T-helper 2 cell treated with Interferon-gamma antibody and Interleukin-4, amounts not matched to agents 5 μg/mL and 100 μg/mL, for 36 hours (primary cell): Measurements from ENCODE around the gene RNASEH2A.
A peak's percentile ranks its signal among the peaks of the same experiment; 100 is the strongest.

Experiments
- DNase-seq: peaks from one replicate; pipeline ENCODE4 v3.0.0; 2021; ENCODE audit warnings: low spot score
- H3K27ac Mint-ChIP-seq: one replicate; pipeline ENCODE4 v1.8.0; 2021; ENCODE audit warnings: mild to moderate bottlenecking, mixed read lengths
- H3K27me3 Mint-ChIP-seq: one replicate; pipeline ENCODE4 v1.8.0; 2021; ENCODE audit warnings: low read depth, mixed read lengths
- H3K36me3 Mint-ChIP-seq: one replicate; pipeline ENCODE4 v1.8.0; 2021; ENCODE audit warnings: low read depth, mixed read lengths
- H3K4me1 Mint-ChIP-seq: one replicate; pipeline ENCODE4 v1.8.0; 2021; ENCODE audit warnings: low read depth, mixed read lengths
- H3K4me3 Mint-ChIP-seq: one replicate; pipeline ENCODE4 v1.8.0; 2022; ENCODE audit warnings: mild to moderate bottlenecking, moderate library complexity, mixed read lengths
- H3K9me3 Mint-ChIP-seq: one replicate; pipeline ENCODE4 v1.8.0; 2021; ENCODE audit warnings: mixed read lengths

The RNASEH2A gene

GRCh38 chr19:12777217-12778016 is 29.0 kb upstream of the RNASEH2A start:
- Mint-ChIP-seq H3K4me1 (peaks cover 25% of the 10 kb centered on the region), H3K27ac (peak overlapping the region; percentile 87), H3K4me3 (peak overlapping the region; percentile 81), H3K36me3 (no peaks in the 10 kb centered on the region), H3K27me3 (no peaks in the 10 kb centered on the region), H3K9me3 (no peaks in the 10 kb centered on the region)
- peak; percentile 83 for DNase-seq

- peak; percentile 48 for DNase-seq
- Mint-ChIP-seq H3K27me3 (no peaks in the 10 kb centered on the region), H3K4me1 (peaks cover 25% of the 10 kb centered on the region), H3K4me3 (peak overlapping the region; percentile 81), H3K9me3 (no peaks in the 10 kb centered on the region), H3K27ac (peak overlapping the region; percentile 87), H3K36me3 (no peaks in the 10 kb centered on the region)
Observed at GRCh38 chr19:12778017-12778904, 28.1 kb upstream of the RNASEH2A start.

GRCh38 chr19:12778905-12779161 is 27.6 kb upstream of the RNASEH2A start:
- H3K4me3 Mint-ChIP-seq: peak overlapping the region; percentile 81
- H3K4me1 Mint-ChIP-seq: peaks cover 28% of the 10 kb centered on the region
- H3K9me3 Mint-ChIP-seq: no peaks in the 10 kb centered on the region
- no peaks in the 10 kb centered on the region for H3K36me3 Mint-ChIP-seq
- peak overlapping the region; percentile 87 for H3K27ac Mint-ChIP-seq
- DNase-seq: no peak
- H3K27me3 Mint-ChIP-seq: no peaks in the 10 kb centered on the region

GRCh38 chr19:12779162-12779993 is 27.0 kb upstream of the RNASEH2A start:
- peak overlapping the region; percentile 66 for H3K4me3 Mint-ChIP-seq
- H3K4me1 Mint-ChIP-seq: peaks cover 28% of the 10 kb centered on the region
- H3K27ac Mint-ChIP-seq: peak overlapping the region; percentile 81
- no peaks in the 10 kb centered on the region for H3K36me3 Mint-ChIP-seq
- no peaks in the 10 kb centered on the region for H3K9me3 Mint-ChIP-seq
- no peaks in the 10 kb centered on the region for H3K27me3 Mint-ChIP-seq
- no peak for DNase-seq

- H3K27ac Mint-ChIP-seq: peak overlapping the region; percentile 99
- peak overlapping the region; percentile 92 for H3K4me3 Mint-ChIP-seq
- peaks cover 29% of the 10 kb centered on the region for H3K4me1 Mint-ChIP-seq
- H3K27me3 Mint-ChIP-seq: no peaks in the 10 kb centered on the region
- no peaks in the 10 kb centered on the region for H3K9me3 Mint-ChIP-seq
- no peak for DNase-seq
- H3K36me3 Mint-ChIP-seq: no peaks in the 10 kb centered on the region
Observed at GRCh38 chr19:12782174-12782423, 24.3 kb upstream of the RNASEH2A start.

GRCh38 chr19:12782424-12783290 is 23.7 kb upstream of the RNASEH2A start:
- Mint-ChIP-seq H3K27me3 (no peaks in the 10 kb centered on the region), H3K4me1 (peaks cover 27% of the 10 kb centered on the region), H3K27ac (peak overlapping the region; percentile 99), H3K36me3 (no peaks in the 10 kb centered on the region), H3K9me3 (no peaks in the 10 kb centered on the region), H3K4me3 (peak overlapping the region; percentile 92)
- DNase-seq: peak; percentile 90

- no peak overlapping the region for H3K27ac Mint-ChIP-seq
- peak; percentile 74 for DNase-seq
- H3K9me3 Mint-ChIP-seq: no peaks in the 10 kb centered on the region
- H3K4me1 Mint-ChIP-seq: peaks cover 29% of the 10 kb centered on the region
- H3K36me3 Mint-ChIP-seq: no peaks in the 10 kb centered on the region
- peak overlapping the region; percentile 71 for H3K4me3 Mint-ChIP-seq
- H3K27me3 Mint-ChIP-seq: no peaks in the 10 kb centered on the region
Observed at GRCh38 chr19:12783291-12783848, 23.0 kb upstream of the RNASEH2A start.

- peak; percentile 38 for DNase-seq
Observed at GRCh38 chr19:12783849-12784393, 22.5 kb upstream of the RNASEH2A start.

GRCh38 chr19:12784394-12784870 is 22.0 kb upstream of the RNASEH2A start:
- no peaks in the 10 kb centered on the region for H3K36me3 Mint-ChIP-seq
- peaks cover 27% of the 10 kb centered on the region for H3K4me1 Mint-ChIP-seq
- peak; percentile 28 for DNase-seq
- H3K27me3 Mint-ChIP-seq: no peaks in the 10 kb centered on the region
- H3K27ac Mint-ChIP-seq: no peak overlapping the region
- H3K4me3 Mint-ChIP-seq: no peak overlapping the region
- no peaks in the 10 kb centered on the region for H3K9me3 Mint-ChIP-seq

More at GRCh38 chr19:12783849-12784393, 22.5 kb upstream of the RNASEH2A start:
- Mint-ChIP-seq H3K4me1 (peaks cover 27% of the 10 kb centered on the region), H3K9me3 (no peaks in the 10 kb centered on the region), H3K27me3 (no peaks in the 10 kb centered on the region), H3K4me3 (peak overlapping the region; percentile 71), H3K36me3 (no peaks in the 10 kb centered on the region), H3K27ac (no peak overlapping the region)

- no peak overlapping the region for H3K4me3 Mint-ChIP-seq
- no peak overlapping the region for H3K27ac Mint-ChIP-seq
- H3K36me3 Mint-ChIP-seq: no peaks in the 10 kb centered on the region
- peaks cover 25% of the 10 kb centered on the region for H3K4me1 Mint-ChIP-seq
- no peaks in the 10 kb centered on the region for H3K9me3 Mint-ChIP-seq
- no peaks in the 10 kb centered on the region for H3K27me3 Mint-ChIP-seq
- DNase-seq: peak; percentile 33
Observed at GRCh38 chr19:12784871-12785430, 21.4 kb upstream of the RNASEH2A start.

- H3K4me3 Mint-ChIP-seq: no peak overlapping the region
- DNase-seq: no peak
- peaks cover 25% of the 10 kb centered on the region for H3K4me1 Mint-ChIP-seq
- no peak overlapping the region for H3K27ac Mint-ChIP-seq
- H3K27me3 Mint-ChIP-seq: no peaks in the 10 kb centered on the region
- no peaks in the 10 kb centered on the region for H3K36me3 Mint-ChIP-seq
- H3K9me3 Mint-ChIP-seq: no peaks in the 10 kb centered on the region
Observed at GRCh38 chr19:12785431-12786031, 20.9 kb upstream of the RNASEH2A start.

GRCh38 chr19:12786141-12786870 is 20.1 kb upstream of the RNASEH2A start:
- Mint-ChIP-seq H3K9me3 (no peaks in the 10 kb centered on the region), H3K4me1 (peaks cover 31% of the 10 kb centered on the region)

More at GRCh38 chr19:12786141-12786870, 20.1 kb upstream of the RNASEH2A start:
- Mint-ChIP-seq H3K4me3 (no peak overlapping the region), H3K27me3 (no peaks in the 10 kb centered on the region), H3K27ac (peak overlapping the region; percentile 37), H3K36me3 (no peaks in the 10 kb centered on the region)
- no peak for DNase-seq
